ENCODE measurements around the gene VASH1. TPM values are rescaled to one million over a fixed set of nuclear protein-coding genes. Genes with fewer than 3 reads are reported as not detected.

Gene VASH1
- 0.21 and 1.3 TPM in 2 replicates for total RNA-seq

GRCh38 chr14:76761136-76761959 is at the start of gene VASH1:
TSS of gene VASH1 (plus strand) at chr14:76761468. CDS start at chr14:76762822, 1,354 bp downstream.

GRCh38 chr14:76812422-76813383 is 51.4 kb downstream of the VASH1 start, which contains the start of gene ANGEL1:
TSS of gene ANGEL1 (minus strand) at chr14:76812882. CDS start at chr14:76812827, 55 bp downstream.

GRCh38 chr14:76826122-76826521 is 64.9 kb downstream of the VASH1 start, which contains the start of gene LRRC74A:
TSS of gene LRRC74A (plus strand) at chr14:76826408. CDS start at chr14:76826698, 290 bp downstream.

Other genes starting within 250 kb of the VASH1 start
- gene ANGEL1, start 51.4 kb downstream of the VASH1 start, total RNA-seq, result 6.8 and 13.2 TPM in 2 replicates
- gene LRRC74A, start 64.9 kb downstream of the VASH1 start, total RNA-seq, result not detected in 2 replicates

Measured in airway epithelial cell (primary cell).